WTC11 (cell line): Measurements from ENCODE around the gene FAM50A. TPM values are rescaled to one million over a fixed set of nuclear protein-coding genes. Genes with fewer than 3 reads are reported as not detected.

ENCODE experiments used
- ATAC-seq: fragments of 200-7000 bp; cut with Tn5 transposase; 2 replicates; pipeline ENCODE4 v1.10.0; 2021; ENCODE audit warnings: mild to moderate bottlenecking, moderate library complexity
- CTCF ChIA-PET: fragments of 300-600 bp; sonication (Branson Sonifier 250); formaldehyde crosslinking; loops from one replicate; lab custom pipeline; 2021; ENCODE audit warnings: antibody characterized with exemption; lab: Charles Lee
- POLR2A ChIA-PET: fragments of 350-600 bp; sonication (Branson Sonifier 250); formaldehyde crosslinking; loops from one replicate; lab custom pipeline; 2021; ENCODE audit warnings: antibody characterized with exemption; lab: Charles Lee
- DNase-seq: peaks from one replicate; pipeline ENCODE4 v3.0.0; 2021; ENCODE audit warnings: low spot score
- H3K27ac Mint-ChIP-seq: 2 replicates; pipeline ENCODE4 v1.8.0; 2021; ENCODE audit warnings: mixed read lengths
- H3K27me3 Mint-ChIP-seq: 2 replicates; pipeline ENCODE4 v1.8.0; 2021; ENCODE audit warnings: low read depth, mild to moderate bottlenecking, moderate library complexity, mixed read lengths
- H3K36me3 Mint-ChIP-seq: 2 replicates; pipeline ENCODE4 v1.8.0; 2021; ENCODE audit warnings: mixed read lengths
- H3K4me1 Mint-ChIP-seq: 2 replicates; pipeline ENCODE4 v1.8.0; 2022; ENCODE audit warnings: mixed read lengths
- H3K4me3 Mint-ChIP-seq: 2 replicates; pipeline ENCODE4 v1.8.0; 2021; ENCODE audit warnings: mild to moderate bottlenecking, moderate library complexity, mixed read lengths
- H3K9me3 Mint-ChIP-seq: 2 replicates; pipeline ENCODE4 v1.8.0; 2021; ENCODE audit warnings: mixed read lengths
- ATF1 ChIP-seq: sonication (generic); formaldehyde crosslinking; IDR thresholded peaks from 2 replicates; pipeline ENCODE4 v1.8.1; 2023; ENCODE audit warnings: mild to moderate bottlenecking, moderate library complexity, missing genetic modification reagents
- CDX4 ChIP-seq: fragments of 250-450 bp; sonication (Bioruptor Pico); IDR thresholded peaks from 2 replicates; pipeline ENCODE4 v1.9.0; 2021; ENCODE audit warnings: moderate library complexity, mild to moderate bottlenecking, inconsistent platforms, borderline replicate concordance
- CREB1 ChIP-seq: sonication (generic); formaldehyde crosslinking; IDR thresholded peaks from 2 replicates; pipeline ENCODE4 v1.8.0; 2023; ENCODE audit warnings: mild to moderate bottlenecking, missing genetic modification reagents
- EMX1 ChIP-seq: fragments of 250-450 bp; sonication (Bioruptor Pico); IDR thresholded peaks from 2 replicates; pipeline ENCODE4 v1.8.0; 2021; ENCODE audit warnings: mild to moderate bottlenecking
- FOXP4 ChIP-seq: sonication (generic); formaldehyde crosslinking; IDR thresholded peaks from 2 replicates; pipeline ENCODE4 v1.8.0; 2022; ENCODE audit warnings: mild to moderate bottlenecking, missing genetic modification reagents
- GRHL2 ChIP-seq: fragments of 250-450 bp; sonication (Bioruptor Pico); IDR thresholded peaks from 2 replicates; pipeline ENCODE4 v1.8.0; 2022; ENCODE audit warnings: mild to moderate bottlenecking, moderate library complexity; ENCODE audit not compliant: insufficient replicate concordance, severe bottlenecking
- GTF2I ChIP-seq: fragments of 250-450 bp; sonication (Bioruptor Pico); conservative IDR thresholded peaks from 2 replicates; pipeline ENCODE4 v1.4.0; 2021; ENCODE audit warnings: mild to moderate bottlenecking
- IRF2 ChIP-seq: sonication (generic); formaldehyde crosslinking; IDR thresholded peaks from 2 replicates; pipeline ENCODE4 v1.8.0; 2022; ENCODE audit warnings: low read depth, missing genetic modification reagents, borderline replicate concordance
- JAZF1 ChIP-seq: fragments of 250-450 bp; sonication (Bioruptor Pico); IDR thresholded peaks from 2 replicates; pipeline ENCODE4 v1.9.0; 2021; ENCODE audit warnings: moderate library complexity, mild to moderate bottlenecking, inconsistent platforms
- MAX ChIP-seq: sonication (generic); formaldehyde crosslinking; IDR thresholded peaks from 2 replicates; pipeline ENCODE4 v1.8.0; 2022; ENCODE audit warnings: mild to moderate bottlenecking, missing genetic modification reagents
- MXD4 ChIP-seq: fragments of 250-450 bp; sonication (Bioruptor Pico); IDR thresholded peaks from 2 replicates; pipeline ENCODE4 v1.8.0; 2021; ENCODE audit warnings: mild to moderate bottlenecking, moderate library complexity, borderline replicate concordance
- MYBL2 ChIP-seq: sonication (generic); formaldehyde crosslinking; IDR thresholded peaks from 2 replicates; pipeline ENCODE4 v1.8.1; 2023; ENCODE audit warnings: mild to moderate bottlenecking, moderate library complexity, missing genetic modification reagents
- NFE2L1 ChIP-seq: sonication (generic); formaldehyde crosslinking; IDR thresholded peaks from 2 replicates; pipeline ENCODE4 v1.8.1; 2023; ENCODE audit warnings: missing genetic modification reagents
- NFYB ChIP-seq: sonication (generic); formaldehyde crosslinking; conservative IDR thresholded peaks from 2 replicates; pipeline ENCODE4 v1.8.0; 2022; ENCODE audit warnings: low read depth, missing genetic modification reagents
- NR1H2 ChIP-seq: sonication (generic); formaldehyde crosslinking; IDR thresholded peaks from 2 replicates; pipeline ENCODE4 v1.9.0; 2021; ENCODE audit warnings: mild to moderate bottlenecking, moderate library complexity, missing genetic modification reagents
- NR3C1 ChIP-seq: sonication (generic); formaldehyde crosslinking; conservative IDR thresholded peaks from 2 replicates; pipeline ENCODE4 v1.8.1; 2023; ENCODE audit warnings: low read depth, mild to moderate bottlenecking, missing genetic modification reagents
- SOX15 ChIP-seq: fragments of 250-450 bp; sonication (Bioruptor Pico); IDR thresholded peaks from 2 replicates; pipeline ENCODE4 v1.9.0; 2021; ENCODE audit warnings: mild to moderate bottlenecking
- TCF7 ChIP-seq: sonication (generic); formaldehyde crosslinking; IDR thresholded peaks from 2 replicates; pipeline ENCODE4 v1.8.0; 2022; ENCODE audit warnings: mild to moderate bottlenecking, low read depth, missing genetic modification reagents, moderate library complexity
- USF2 ChIP-seq: sonication (generic); formaldehyde crosslinking; IDR thresholded peaks from 2 replicates; pipeline ENCODE4 v1.8.1; 2023; ENCODE audit warnings: mild to moderate bottlenecking, missing genetic modification reagents, moderate library complexity
- ZBTB21 ChIP-seq: sonication (generic); formaldehyde crosslinking; IDR thresholded peaks from 2 replicates; pipeline ENCODE4 v1.8.1; 2023; ENCODE audit warnings: mild to moderate bottlenecking, missing genetic modification reagents, borderline replicate concordance
- ZNF138 ChIP-seq: sonication (generic); formaldehyde crosslinking; conservative IDR thresholded peaks from 2 replicates; pipeline ENCODE4 v1.8.1; 2022; ENCODE audit warnings: mild to moderate bottlenecking, moderate library complexity, missing genetic modification reagents
- ZNF281 ChIP-seq: sonication (generic); formaldehyde crosslinking; IDR thresholded peaks from 2 replicates; pipeline ENCODE4 v1.8.0; 2023; ENCODE audit warnings: mild to moderate bottlenecking, missing genetic modification reagents
- ZNF416 ChIP-seq: fragments of 250-450 bp; sonication (Bioruptor Pico); IDR thresholded peaks from 2 replicates; pipeline ENCODE4 v1.9.0; 2021; ENCODE audit warnings: mild to moderate bottlenecking, inconsistent platforms
- ZNF423 ChIP-seq: fragments of 250-450 bp; sonication (Bioruptor Pico); IDR thresholded peaks from 2 replicates; pipeline ENCODE4 v2.1.2; 2022; ENCODE audit warnings: mild to moderate bottlenecking, moderate library complexity
- ZNF671 ChIP-seq: fragments of 250-450 bp; sonication (Bioruptor Pico); IDR thresholded peaks from 2 replicates; pipeline ENCODE4 v1.8.0; 2021; ENCODE audit warnings: mild to moderate bottlenecking
- total RNA-seq: library from RNA; stranded (reverse); gene quantifications from 3 replicates; pipeline ENCODE4 v1.2.3, GENCODE V29; 2021
- TF ChIP-seq, protein P1 (sequence below): sonication (generic); formaldehyde crosslinking; conservative IDR thresholded peaks from 2 replicates; pipeline ENCODE4 v1.8.1; 2022; ENCODE audit warnings: mild to moderate bottlenecking, missing genetic modification reagents
- TF ChIP-seq, protein P2 (sequence below): sonication (generic); formaldehyde crosslinking; IDR thresholded peaks from 2 replicates; pipeline ENCODE4 v1.8.0; 2022; ENCODE audit warnings: mild to moderate bottlenecking, missing genetic modification reagents

The FAM50A gene
- total RNA-seq, 1 experiment from 2014 or later, result 50.2 TPM

DNA sequence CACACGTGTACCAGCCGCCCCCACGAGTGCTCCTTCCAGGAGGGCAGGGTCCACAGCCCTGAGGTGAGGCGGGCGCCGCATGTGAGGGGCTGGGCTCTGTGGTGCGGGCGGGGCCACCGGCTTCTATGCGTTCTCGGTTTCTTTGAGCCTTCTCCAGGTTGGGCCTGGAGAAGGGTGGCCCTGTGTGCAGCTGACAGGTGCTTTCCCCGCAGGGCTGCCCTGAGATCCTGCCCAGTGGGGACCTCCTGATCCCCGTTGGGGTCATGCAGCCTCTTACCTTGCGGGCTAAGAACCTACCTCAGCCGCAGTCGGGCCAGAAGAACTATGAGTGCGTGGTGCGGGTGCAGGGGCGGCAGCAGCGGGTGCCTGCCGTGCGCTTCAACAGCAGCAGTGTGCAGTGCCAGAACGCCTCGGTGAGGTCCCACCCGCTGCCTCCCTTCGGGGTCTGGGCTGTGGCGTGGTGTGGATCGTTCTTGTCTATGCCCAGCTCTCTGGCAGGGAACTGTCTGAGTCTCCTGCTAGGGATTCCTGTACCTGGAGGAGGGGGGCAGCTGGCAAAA lies 20.9 kb downstream of the FAM50A start:
- Mint-ChIP-seq H3K4me1 (no peaks in the 10 kb centered on the region), H3K4me3 (no peak overlapping the region), H3K36me3 (no peaks in the 10 kb centered on the region), H3K9me3 (no peaks in the 10 kb centered on the region), H3K27me3 (no peaks in the 10 kb centered on the region), H3K27ac (no peak overlapping the region)
- no peak for ATAC-seq
- no peak for DNase-seq
- CTCF ChIA-PET, result no interaction called here
- POLR2A ChIA-PET, result no interaction called here
- TF ChIP-seq MXD4 (CRISPR knock-in tag) (no peak), ZNF138 (no peak), CREB1 (no peak), ZNF671 (CRISPR knock-in tag) (no peak), NR3C1 (CRISPR knock-in tag) (no peak), ZNF416 (CRISPR knock-in tag) (no peak), ZNF423 (no peak), GRHL2 (no peak), GTF2I (no peak), NFE2L1 (CRISPR knock-in tag) (no peak), ATF1 (no peak), ZBTB21 (no peak), SOX15 (CRISPR knock-in tag) (no peak), NFYB (no peak), CDX4 (no peak)
- TF ChIP-seq, protein P1, sequence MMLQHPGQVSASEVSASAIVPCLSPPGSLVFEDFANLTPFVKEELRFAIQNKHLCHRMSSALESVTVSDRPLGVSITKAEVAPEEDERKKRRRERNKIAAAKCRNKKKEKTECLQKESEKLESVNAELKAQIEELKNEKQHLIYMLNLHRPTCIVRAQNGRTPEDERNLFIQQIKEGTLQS (CRISPR knock-in tag), result no peak

DNA sequence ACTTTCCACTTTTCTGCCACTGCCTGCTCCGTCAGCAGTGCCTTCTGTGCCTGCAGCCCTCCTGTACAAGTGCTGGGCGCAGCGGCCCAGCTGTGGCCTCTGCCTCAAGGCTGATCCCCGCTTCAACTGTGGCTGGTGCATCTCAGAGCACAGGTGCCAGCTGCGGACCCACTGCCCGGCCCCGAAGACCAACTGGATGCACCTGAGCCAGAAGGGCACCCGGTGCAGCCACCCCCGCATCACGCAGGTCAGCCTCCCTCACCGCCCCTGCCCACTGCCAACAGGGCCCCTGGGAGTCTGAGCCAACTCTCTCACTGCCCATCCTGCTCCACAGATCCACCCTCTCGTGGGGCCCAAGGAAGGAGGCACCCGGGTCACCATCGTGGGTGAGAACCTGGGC lies 21.7 kb downstream of the FAM50A start:
- Mint-ChIP-seq H3K36me3 (0 out of 2 replicates have a peak, but pooled peaks cover 2% of the 10 kb centered on the region), H3K27ac (no peak overlapping the region), H3K4me3 (no peak overlapping the region), H3K4me1 (no peaks in the 10 kb centered on the region), H3K9me3 (no peaks in the 10 kb centered on the region), H3K27me3 (no peaks in the 10 kb centered on the region)
- ChIA-PET POLR2A (no interaction called here), CTCF (no interaction called here)
- ATAC-seq (no peak), DNase-seq (no peak)
- no peak for TF ChIP-seq ATF1
- TF ChIP-seq SOX15 (CRISPR knock-in tag), result no peak
- TF ChIP-seq EMX1, result no peak
- TF ChIP-seq ZNF423, result no peak
- TF ChIP-seq FOXP4 (CRISPR knock-in tag), result no peak
- TF ChIP-seq JAZF1 (CRISPR knock-in tag), result no peak
- TF ChIP-seq CREB1, result no peak
- TF ChIP-seq IRF2 (CRISPR knock-in tag), result no peak

DNA sequence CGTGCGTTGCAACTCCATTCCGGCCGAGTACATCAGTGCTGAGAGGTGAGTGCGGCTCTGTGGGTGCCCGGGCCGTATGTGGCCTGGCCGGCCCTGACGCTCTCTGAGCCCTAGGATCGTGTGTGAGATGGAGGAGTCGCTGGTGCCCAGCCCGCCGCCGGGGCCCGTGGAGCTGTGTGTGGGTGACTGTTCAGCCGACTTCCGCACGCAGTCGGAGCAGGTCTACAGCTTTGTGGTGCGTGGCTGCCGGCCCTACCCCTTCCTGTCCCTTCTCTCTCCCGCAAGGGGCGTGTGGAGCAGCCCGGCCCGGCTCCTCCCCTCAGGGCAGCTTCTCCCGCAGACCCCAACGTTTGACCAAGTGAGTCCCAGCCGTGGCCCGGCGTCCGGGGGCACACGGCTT lies 22.1 kb downstream of the FAM50A start:
- ChIA-PET CTCF (no interaction called here), POLR2A (no interaction called here)
- Mint-ChIP-seq H3K4me1 (no peaks in the 10 kb centered on the region), H3K36me3 (0 out of 2 replicates have a peak, but pooled peaks cover 2% of the 10 kb centered on the region), H3K27me3 (no peaks in the 10 kb centered on the region), H3K27ac (no peak overlapping the region), H3K4me3 (no peak overlapping the region), H3K9me3 (no peaks in the 10 kb centered on the region)
- no peak for DNase-seq
- TF ChIP-seq USF2 (CRISPR knock-in tag) (no peak), IRF2 (CRISPR knock-in tag) (no peak), ZNF416 (CRISPR knock-in tag) (no peak), ZNF281 (CRISPR knock-in tag) (no peak), MAX (CRISPR knock-in tag) (no peak), TCF7 (CRISPR knock-in tag) (no peak), NR1H2 (no peak), MYBL2 (CRISPR knock-in tag) (no peak)
- TF ChIP-seq, protein P2, sequence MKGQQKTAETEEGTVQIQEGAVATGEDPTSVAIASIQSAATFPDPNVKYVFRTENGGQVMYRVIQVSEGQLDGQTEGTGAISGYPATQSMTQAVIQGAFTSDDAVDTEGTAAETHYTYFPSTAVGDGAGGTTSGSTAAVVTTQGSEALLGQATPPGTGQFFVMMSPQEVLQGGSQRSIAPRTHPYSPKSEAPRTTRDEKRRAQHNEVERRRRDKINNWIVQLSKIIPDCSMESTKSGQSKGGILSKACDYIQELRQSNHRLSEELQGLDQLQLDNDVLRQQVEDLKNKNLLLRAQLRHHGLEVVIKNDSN (CRISPR knock-in tag), result no peak
- no peak for ATAC-seq
